CD4-positive, alpha-beta T cell treated with Interferon gamma for 1 hour (primary cell): Measurements from ENCODE around the gene NFIX.
"Not testable (repeated sequence)": the region's sequence is repeated elsewhere in the genome, so short reads cannot be mapped to it uniquely, and the experiment has no call there.

Experiments
- DNase-seq: peaks from one replicate; pipeline ENCODE4 v3.0.0-alpha.2; 2020

The NFIX gene

GRCh38 chr19:12994701-12995595 lies at the start of gene NFIX:
TSS of gene NFIX (plus strand) at chr19:12995475. CDS start at chr19:12995838, 363 bp downstream.
- DNase-seq = peak; percentile 52

DNA sequence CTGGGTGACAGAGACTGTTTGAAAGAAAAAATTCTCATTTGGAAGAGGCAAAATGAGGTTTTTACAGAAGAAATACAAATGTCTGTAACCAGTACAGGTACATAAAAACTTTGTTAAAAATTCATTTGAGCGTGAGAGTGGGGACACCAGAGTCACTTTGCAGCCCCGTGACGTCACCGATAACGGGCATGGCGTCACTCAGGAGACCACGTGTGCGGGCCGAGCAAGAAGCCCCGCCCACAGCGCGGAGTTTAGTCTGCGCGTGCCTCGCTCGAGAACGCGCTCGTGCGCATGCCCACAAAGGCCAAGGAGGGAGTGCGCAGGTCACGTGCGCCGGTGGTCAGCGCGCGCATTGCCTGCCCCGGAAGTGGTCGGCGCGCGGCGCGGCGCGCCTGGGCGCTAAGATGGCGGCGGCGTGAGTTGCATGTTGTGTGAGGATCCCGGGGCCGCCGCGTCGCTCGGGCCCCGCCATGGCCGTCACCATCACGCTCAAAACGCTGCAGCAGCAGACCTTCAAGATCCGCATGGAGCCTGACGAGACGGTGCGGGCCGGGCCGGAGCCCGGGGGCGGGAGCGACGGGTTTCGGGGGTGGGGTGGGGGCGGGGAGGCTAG lies 49.7 kb upstream of the NFIX start, which contains the start of gene RAD23A:
Gene RAD23A (plus strand): TSS at position 384 of the 613 bp plus-strand sequence. CDS start 87 bp downstream, at position 471.
- DNase-seq = peak; percentile 98

DNA sequence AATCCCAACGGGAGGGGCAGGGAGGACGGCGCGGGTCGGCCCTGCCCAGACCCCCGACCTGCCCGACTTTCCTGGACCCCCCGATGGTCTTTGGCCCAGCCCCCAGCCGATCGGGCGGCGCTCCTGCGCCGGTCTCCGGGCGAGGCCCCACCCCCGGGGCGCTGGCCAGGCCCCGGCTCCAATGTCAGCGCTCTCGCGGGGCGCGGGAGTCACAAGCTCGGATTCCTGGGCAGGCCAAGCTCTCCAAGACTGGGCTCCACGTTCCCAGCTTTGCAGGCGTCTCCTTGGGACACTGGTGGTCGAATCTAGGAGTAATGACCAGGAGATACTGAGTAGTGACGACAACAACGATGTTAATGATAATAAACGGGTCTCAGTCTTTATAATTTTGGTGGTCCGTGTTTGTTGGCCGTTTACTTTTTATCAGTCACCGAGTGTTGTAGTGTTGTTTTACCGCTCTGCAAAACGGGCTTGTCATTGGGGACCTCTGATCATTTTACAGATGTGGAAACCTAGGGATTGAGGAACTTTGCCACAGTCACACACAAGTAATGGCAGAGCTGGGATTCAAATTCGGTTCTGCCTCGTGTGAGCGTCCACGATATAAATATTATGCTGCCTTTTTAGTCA lies 49.1 kb upstream of the NFIX start:
- DNase-seq = peak; percentile 33

- no peak for DNase-seq
These were observed 48.4 kb upstream of the NFIX start for GRCh38 chr19:12946731-12947496.

DNA sequence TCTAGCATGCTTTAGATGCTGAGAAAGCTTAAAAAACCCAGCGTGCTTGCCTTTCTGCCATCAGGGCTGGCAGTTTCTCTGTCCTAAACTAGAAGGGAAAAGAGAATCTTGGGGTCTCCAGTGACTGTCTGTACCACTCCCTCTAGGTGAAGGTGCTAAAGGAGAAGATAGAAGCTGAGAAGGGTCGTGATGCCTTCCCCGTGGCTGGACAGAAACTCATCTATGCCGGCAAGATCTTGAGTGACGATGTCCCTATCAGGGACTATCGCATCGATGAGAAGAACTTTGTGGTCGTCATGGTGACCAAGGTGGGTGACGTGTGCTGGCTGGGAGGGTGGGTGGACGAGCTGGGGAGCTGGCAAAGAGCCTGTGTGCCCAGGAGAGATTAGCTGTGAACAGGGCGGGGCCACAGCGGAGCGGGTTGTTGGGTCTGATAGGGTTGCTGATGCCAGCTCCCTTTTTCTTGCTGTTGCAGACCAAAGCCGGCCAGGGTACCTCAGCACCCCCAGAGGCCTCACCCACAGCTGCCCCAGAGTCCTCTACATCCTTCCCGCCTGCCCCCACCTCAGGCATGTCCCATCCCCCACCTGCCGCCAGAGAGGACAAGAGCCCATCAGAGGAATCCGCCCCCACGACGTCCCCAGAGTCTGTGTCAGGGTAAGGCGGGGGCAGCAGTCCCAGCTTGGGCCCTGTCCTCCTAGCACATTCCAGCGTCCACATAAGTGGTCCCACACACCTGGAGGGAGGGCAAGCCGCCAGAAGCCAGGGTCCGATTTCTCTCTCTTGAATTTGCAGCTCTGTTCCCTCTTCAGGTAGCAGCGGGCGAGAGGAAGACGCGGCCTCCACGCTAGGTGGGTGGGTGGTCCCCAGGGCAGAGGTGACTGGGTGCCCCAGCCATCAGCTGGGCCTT lies 47.3 kb upstream of the NFIX start:
- DNase-seq = no peak

GRCh38 chr19:12948612-12949362 lies 46.5 kb upstream of the NFIX start:
- no peak for DNase-seq

DNA sequence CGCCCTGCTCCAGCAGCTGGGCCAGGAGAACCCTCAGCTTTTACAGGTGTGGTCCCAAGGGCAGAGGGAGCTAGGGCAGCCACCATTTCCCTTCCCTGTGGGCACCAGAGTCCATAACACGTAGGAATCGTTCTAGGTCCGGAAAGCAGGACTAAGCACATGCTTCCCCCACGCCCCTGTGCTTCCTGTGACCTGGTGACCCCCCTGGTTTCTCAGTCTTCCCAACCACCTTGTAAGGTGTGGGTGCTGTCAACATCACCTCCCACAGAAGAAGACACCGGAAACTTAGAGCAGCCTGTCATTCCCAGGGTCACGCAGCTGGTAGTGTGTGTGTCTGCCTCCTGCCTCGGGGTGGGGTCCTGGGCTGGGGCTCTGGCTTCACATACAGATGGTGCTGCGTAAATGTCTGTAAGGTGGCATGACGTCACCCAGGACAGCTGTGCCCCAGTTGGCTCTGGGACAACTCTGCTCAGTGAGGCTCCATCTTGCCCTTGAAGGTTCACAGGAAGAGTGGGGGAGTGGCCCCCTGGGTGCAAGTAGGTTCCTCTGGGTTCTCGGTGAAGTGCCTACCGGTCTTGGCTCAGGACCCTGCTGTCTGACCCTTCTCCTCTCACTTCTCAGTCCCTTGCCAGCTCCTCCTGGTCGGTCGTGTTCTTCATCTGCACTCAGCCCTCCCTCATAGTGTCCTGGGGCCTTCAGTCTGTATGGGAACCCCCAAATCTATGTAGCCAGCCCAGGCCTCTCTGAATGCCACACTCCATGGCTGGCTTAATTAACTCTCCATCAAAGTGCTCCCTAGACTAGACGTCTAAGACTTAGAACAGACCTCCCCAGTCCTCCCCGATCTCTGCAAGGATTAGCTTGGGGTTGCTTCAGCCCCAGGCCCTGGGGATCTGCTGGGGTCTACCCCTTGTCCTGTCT lies 45.7 kb upstream of the NFIX start:
- no peak for DNase-seq

GRCh38 chr19:12952050-12952449 lies 43.2 kb upstream of the NFIX start:
- DNase-seq = not testable (repeated sequence)

DNA sequence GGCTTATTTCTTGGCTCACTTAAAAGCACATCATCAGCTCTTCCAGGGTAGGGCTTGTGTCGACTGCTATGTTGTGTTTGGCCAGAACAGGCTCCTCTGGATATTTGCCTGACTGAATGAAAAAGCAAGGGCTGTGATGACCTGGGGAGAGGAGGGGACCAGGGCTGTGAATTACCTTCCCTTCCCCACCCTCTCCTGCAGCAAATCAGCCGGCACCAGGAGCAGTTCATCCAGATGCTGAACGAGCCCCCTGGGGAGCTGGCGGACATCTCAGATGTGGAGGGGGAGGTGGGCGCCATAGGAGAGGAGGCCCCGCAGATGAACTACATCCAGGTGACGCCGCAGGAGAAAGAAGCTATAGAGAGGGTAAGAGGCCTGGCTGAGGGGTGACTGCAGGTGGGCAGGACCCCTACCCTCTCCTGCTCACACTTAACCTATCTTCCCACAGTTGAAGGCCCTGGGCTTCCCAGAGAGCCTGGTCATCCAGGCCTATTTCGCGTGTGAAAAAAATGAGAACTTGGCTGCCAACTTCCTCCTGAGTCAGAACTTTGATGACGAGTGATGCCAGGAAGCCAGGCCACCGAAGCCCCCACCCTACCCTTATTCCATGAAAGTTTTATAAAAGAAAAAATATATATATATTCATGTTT lies 42.7 kb upstream of the NFIX start:
- DNase-seq = peak; percentile 46

DNA sequence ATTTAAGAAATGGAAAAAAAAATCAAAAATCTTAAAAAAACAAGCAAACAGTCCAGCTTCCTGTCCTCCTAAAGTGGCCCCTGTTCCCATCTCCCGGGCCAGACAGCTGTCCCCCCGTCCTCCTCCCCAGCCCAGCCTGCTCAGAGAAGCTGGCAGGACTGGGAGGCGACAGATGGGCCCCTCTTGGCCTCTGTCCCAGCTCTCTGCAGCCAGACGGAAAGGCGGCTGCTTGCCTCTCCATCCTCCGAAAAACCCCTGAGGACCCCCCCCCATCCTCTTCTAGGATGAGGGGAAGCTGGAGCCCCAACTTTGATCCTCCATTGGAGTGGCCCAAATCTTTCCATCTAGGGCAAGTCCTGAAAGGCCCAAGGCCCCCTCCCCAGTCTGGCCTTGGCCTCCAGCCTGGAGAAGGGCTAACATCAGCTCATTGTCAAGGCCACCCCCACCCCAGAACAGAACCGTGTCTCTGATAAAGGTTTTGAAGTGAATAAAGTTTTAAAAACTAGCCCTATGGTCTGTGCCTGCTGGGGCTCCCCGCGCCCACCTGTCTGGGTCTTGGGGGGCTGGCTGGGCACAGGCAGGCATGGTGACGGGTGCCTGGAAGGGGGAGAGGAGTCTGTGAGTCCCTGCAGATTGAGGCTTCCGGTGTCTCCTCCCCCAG lies 42.0 kb upstream of the NFIX start:
- no peak for DNase-seq

GRCh38 chr19:12953799-12954611 lies 41.3 kb upstream of the NFIX start:
- DNase-seq = no peak

DNA sequence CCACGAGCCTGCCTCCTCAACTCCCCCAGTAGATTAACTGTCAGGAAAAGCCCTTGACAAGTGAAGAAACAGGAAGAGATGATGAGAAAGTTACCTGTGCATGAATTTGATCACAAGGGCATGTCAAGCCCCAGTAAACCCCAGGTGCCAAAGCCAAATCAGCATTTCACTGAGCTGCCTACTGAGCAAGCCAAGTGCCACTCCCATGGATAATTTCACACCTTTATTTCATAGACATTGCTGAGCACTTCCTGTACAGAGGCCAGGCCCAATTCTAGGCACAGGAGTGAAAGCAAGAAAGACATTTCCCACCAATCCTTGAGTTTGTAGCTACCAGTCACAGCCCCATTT lies 40.7 kb upstream of the NFIX start:
- no peak for DNase-seq

- not testable (repeated sequence) for DNase-seq
These were observed 39.7 kb upstream of the NFIX start for GRCh38 chr19:12955575-12955974.

DNA sequence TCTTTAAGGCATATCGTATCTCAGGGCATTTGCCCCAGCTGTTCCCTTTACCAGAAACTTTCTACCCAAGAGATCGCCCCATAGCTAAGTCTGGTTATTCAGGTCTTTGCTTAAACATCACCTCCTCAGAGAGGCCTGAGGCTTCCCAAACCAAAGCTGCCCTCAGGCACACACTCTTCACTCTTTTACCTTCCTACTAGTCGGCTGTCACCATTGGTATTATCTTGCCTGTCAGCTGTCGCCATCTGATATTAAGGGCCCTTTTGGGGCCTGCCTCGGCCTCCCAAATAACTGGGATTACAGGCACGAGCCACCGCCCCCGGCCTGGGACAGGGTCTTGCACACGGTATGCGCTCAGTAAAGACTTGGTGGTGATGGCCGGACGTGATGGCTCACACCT lies 39.3 kb upstream of the NFIX start:
- DNase-seq = no peak

GRCh38 chr19:12956446-12957388 lies 38.6 kb upstream of the NFIX start, which contains the start of gene GADD45GIP1:
TSS of gene GADD45GIP1 (minus strand) at chr19:12957223. CDS start at chr19:12957212, 11 bp downstream.
- DNase-seq = peak; percentile 79

GRCh38 chr19:12957389-12957952 lies 37.8 kb upstream of the NFIX start:
- not testable (repeated sequence) for DNase-seq
